NCI-H345 (cell line): ENCODE data around the gene CHMP4B.

Experiments used
- DNase-seq: peaks from one replicate; lab custom pipeline; 2025; lab: John Stamatoyannopoulos, UW

Gene CHMP4B

DNA sequence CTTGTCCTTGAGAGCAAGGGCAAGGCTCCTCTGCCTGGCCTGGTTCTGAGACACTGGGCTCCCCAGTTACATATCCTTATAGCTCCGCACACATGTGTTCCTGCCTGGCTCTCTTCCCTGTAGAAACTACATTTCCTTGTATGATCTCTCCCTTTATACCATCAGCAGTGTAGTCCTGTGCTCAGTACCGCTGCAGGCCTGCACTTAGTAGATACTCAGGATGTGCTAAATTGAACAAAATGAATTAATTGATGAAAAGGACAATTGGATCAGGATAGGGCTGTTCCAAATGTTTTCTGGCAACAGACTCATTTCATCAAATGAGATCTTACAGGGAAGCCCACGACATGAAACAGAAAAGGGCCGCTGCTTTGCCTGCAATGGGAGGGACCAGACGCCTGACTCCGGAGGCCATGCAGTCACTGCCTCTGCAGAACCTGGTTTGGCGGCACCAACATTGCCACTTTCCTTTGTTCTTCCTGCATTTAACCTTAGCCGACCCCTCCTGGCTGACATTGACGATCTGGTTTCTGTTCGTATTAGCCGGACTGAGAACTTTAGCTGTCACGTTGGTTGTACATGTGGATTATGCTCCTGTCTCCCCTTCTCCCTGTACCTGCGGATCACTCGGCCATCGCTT lies 53.3 kb downstream of the CHMP4B start:
- no peak for DNase-seq

DNA sequence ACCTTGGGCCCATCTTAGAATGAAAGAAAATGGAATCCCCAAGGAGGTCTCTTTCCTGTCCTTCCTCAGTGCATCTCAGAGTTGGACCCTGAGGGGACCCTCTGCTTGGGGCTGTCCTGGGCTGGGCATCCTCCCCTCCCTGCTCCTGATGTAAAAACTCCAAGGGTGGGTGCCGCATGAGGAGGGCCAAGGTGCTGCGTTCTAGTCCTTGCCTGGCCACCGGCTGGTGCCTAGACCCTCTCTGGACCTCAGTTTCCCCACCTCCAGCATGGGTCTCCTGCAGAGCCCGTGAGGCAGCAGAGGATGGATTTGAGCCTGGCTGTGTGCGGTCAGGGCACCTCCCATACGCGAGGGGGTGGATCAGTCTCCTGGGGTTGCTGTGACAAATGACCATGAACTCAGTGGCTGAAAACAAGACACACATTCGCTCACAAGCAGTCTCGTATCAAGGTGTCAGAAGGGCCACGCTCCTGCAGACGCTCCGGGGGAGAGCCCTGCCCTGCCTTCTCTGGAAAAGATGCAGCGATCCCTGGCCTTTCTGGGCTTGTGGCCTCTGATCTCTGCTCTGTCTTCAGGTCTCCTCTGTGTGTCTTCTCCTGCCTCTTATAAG lies 54.7 kb downstream of the CHMP4B start:
- no peak for DNase-seq

DNA sequence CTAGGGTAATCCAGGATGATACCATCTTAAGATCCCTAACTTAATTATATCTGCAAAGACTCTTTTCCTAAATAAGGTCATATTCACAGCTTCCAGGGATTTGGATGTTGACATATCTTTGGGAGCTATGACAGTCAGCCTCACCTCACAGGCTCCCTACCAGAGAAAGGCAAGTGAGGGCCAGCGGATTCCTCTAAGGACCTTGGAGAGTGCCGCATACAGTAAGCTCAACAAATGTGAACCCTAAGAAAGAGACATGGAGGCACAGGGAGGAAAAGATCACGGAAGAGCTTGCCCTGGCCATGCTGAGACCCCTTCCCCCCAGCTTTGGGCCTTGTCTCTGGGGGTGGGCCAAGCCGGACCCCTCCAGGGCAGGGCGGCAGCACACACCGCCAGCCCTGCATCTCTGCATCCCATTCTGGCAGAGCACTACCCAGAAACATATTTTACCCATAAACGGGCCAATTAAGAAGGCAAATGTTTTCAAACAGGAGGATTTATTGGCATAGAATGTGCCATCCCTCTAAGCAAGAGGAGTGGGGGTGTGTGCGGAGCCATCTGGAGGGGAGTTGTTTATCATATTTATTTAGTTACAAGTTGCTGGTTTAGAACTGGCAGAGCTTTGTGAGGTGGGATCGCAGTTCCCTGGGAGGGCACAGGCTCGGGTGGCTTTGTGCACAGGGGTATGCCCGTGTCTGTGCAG lies 55.4 kb downstream of the CHMP4B start:
- no peak for DNase-seq

DNA sequence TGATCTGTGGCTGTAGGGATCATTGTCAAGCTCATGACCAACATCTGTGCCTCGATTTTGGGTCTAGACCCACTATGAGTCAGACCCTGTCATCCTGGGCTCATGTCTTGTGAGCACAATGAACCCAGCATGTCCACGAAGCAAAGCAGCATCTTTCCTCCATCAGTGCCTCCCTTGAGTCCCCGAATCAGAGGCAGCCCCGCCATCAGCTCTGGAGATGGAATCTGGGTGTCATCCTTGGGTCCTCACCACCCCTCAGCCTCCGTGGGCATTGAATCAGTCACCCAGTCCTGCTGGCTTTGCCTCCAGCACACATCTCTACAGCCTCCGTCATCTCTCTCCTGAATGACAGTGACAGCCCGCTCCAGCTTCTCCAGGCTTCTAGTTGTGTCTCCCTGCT lies 56.9 kb downstream of the CHMP4B start:
- no peak for DNase-seq

DNA sequence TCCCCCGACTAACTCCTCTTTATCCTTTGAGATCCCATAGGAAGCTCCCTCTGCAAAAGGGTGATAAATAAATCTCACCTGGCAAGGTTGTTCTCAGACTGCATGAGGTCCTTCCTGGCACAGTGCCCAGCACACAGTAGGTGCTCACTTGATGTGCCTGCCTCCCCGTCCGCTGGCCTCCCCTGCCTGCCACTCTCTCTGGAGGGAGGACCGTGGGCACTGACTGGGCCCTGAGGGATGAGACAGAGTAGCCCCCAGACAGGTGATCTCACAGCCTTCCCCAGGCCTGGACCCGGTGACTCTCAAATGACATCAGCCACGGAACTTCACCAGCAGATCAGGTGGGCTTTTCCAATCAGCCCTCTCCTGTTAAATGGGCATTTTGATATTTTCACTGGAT lies 57.4 kb downstream of the CHMP4B start:
- no peak for DNase-seq

DNA sequence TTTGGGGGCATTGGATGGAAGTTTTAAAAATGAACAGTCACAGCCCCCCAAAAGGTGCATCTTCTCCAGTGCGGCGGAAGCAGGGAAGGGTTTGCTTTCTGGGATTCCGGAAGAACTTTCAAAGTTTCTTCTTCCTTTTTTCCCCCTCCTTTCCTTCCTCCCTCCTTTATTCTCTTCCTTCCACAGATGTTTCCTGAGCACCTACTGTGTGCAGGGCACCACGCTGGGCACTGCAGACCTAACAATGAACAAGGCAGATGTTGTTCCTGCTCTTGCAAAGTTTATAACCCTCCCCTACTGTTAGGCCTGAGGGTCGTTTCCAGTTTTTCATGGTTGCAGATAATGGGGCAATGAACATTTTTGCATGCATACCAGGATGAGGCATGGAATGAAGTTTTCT lies 58.1 kb downstream of the CHMP4B start:
- no peak for DNase-seq

DNA sequence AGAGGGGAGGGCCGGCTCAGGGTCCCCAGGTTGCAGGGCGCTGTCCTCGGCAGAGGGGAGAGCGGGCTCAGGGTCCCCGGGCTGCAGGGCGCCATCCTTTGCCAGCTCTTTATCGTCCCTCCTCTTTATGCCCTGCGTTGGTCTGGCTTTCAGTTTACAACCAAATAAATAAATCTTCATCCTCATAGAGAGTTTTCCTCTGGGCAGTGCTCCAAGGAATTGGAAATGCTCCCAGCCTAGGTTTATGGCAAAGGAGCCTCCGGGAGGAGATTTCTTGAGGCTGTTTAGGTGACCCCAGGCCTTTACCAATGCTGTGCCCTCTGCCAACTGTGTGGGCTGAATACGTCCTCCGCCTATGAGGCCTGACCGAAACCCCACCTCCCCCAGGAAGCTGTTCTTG lies 60.2 kb downstream of the CHMP4B start:
- DNase-seq, result no peak

DNA sequence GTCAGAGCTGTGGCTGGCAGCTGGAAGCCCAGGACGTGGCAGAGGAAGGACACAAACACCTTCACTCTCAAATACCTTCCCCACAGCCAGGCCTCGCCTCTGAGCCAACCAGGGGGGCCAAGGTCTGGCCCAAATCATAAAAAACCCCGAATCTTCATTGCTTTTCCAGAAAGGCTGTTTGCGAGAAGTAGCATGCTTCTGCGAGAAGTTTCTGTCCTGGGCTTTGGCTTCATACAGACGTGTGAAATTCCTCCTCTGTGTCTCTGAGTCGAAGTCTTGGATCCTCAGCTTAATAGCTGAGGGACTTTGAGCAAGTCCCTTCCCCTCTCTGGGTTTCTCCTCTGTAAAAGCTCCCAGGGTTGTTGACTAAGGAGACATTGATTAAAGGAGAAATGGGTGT lies 63.0 kb downstream of the CHMP4B start:
- no peak for DNase-seq

DNA sequence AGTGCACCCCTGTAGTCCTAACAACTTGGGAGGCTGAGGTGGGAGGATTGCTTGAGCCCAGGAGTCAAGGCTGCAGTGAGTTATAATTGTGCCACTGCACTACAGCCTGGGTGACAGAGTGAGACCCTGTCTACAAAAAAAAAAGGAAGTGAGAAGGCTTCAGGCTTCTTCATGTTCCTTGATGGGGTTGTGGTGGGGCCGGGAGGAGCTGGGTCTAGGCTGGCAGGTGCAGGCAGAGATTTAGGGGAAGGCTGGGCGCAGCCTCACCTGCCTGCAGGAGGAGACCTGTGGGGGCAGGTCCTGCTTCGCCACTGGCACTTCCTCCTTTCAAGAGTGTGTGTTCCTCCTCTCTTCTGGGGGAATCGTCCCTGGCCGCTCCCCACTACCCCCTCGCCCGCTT lies 63.9 kb downstream of the CHMP4B start:
- DNase-seq, result no peak

DNA sequence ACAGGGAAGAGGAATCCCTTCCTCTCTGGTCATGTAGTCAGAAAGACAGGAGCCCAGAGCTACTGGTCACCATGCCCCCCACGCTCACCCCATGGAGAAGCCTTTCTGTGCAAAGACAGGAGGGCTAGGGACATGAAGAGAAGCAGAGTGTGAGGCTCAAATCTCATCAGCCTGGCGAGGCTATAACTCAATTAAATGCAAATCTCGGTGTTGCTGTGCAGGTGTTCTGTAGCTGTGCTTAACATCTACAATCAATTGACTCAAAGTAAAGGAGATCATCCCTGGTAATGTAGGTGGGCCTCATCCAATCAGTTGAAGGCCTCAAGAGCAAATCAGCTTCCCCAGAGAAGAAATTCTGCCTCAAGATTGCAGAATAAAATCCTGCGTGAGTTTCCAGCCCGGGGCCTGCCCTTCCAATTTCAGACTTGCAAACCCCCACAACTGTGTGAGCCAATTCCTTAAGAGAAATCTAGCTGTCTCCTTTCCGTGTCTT lies 64.4 kb downstream of the CHMP4B start:
- DNase-seq, result no peak

DNA sequence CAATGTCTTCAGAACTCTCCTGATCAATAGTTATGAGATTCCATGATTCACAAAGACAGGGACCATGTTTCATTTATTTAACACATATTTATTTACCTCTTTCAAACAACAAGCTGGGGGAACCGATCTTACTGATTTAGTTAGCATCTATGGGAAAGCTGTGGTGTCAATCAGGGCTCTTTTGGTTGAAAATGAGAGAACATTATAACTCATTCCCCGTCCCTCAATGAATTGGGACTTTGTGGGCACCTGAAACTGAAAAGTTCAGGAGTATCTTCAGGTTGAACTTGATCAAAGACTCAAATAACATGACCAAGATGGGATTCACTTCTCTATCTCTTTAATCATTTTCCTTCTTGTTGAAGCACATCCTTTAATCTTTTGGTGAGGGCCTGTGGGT lies 67.4 kb downstream of the CHMP4B start:
- DNase-seq, result no peak

DNA sequence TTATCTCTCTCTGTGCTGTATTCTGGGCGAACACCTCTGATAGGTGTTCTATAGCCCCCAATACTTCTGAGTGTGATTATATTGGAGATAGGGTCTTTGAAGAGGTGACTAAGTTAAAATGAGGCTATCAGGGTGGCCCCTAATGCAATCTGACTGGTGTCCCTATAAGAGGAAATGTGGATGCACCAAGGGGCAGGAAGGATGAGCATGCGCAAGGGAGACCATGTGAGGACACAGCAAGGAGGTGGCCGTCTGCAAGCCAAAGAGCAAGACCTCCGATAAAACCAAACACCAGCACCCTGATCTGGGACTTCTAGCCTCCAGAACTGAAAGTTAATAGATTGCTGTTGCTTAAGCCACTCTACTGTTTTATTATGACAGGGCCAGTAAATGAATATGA lies 69.2 kb downstream of the CHMP4B start:
- DNase-seq, result no peak

DNA sequence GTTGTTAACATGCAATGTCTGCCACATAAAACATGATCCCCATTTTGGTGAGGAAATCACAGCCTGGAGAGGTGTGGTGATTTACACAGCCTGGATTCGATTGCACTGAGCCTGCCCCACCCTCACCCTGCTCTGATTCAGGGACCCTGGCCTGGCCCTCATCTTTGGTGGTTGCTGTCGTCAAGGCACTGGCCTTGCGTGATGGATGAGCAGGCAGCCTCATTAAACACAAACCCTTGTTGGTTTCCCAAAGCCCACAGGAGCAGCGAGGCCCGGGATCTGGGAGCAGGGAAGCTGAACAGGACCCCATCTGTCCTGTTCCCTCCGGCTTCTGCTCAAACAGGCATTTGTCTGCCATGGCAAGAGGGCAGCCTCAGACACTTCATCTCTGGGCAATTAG lies 70.8 kb downstream of the CHMP4B start:
- DNase-seq, result no peak

DNA sequence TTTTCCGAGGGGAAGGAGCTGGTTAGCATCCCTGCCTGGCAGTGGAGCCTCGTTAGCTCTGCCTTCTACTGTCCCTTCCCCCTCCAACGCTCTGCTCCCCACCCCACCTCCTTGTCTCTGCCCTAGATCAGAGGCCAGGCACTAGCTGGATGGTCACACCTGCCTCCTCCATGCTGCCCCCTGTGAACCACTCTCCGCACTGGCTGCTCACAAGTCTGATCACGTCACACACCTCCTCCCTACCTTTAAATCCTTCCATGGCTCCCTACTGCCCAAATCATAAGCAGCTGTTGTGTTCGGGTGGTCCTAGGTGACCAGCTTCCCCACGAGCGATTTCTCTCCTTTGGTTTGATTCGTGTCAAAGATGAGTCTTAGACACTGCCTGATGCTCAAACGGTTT lies 71.3 kb downstream of the CHMP4B start:
- DNase-seq, result no peak

DNA sequence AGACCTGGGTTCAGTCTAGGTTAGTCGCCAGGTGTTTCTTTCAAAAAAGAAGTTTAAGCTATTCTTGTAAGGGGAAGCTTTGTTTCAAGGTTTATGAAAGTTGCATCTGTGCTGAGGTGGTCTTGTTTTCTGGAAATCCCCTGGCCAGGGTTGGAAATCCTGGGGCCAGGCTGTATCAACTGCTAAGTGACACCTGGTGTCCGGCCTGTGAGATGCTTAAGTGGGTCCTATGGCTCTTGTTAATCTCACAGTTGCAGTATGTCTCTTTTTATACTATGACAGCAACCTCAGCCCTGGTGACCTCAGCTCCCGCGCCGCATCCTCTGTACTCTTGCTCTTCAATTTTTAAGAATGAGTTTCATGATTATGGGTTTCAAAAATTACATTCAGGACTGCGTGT lies 72.0 kb downstream of the CHMP4B start:
- DNase-seq, result no peak

DNA sequence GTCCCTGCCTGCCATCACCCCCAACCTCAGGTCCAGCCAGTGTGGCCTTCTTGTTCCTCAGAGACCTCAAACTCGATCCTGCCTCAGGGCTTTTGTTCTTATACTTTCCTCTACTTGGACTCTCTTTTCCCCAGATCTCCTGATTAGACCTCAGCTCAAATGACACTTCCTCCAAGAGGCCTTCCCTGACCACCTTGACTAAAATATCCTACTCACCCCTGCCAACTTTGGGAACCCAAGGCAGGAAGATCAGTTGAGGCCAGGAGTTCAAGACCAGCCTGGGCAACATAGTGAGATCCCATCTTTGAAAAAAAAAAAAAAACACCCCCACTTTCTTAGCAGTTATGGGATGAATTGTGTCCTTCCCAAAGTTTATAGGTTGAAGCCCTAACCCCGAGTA lies 73.5 kb downstream of the CHMP4B start:
- DNase-seq, result no peak

DNA sequence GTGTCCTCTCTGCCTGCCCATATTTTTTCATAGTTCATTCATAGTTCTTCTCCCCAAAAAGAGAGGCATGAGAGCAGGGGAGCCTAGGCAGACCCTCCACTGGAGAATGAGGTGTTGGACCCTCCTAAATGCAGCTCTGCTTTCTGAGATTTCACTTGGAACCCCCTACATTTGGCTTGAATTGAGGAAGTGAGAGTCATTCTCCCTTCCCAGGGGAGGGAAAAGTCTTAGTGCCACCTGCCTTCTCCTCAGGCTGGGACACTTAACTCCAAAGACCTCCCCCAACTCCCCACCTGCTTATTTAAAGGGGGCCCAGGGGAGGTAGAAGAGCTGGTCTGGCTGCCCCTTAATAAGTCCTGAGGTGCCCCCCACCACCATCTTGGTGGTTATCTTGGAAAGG lies 78.2 kb downstream of the CHMP4B start:
- no peak for DNase-seq

DNA sequence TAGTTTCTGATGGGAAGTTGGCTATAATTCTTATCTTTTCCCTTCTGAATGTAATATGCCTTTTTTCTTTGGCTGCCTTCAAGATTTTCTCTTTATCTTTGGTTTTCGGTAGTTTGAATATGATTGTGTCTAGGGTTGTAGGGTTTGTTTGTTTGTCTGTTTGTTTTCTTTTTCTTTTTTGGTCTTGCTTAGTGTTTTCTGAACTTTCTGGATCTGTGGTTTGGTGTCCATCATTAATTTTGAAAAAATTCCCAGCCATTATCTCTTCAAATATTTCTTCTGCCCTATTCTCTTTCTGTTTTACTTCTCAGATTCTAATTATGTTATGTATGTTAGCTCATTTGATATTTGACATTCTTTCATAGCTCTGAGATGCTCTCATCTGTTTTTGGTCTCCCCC lies 79.4 kb downstream of the CHMP4B start:
- DNase-seq, result no peak

DNA sequence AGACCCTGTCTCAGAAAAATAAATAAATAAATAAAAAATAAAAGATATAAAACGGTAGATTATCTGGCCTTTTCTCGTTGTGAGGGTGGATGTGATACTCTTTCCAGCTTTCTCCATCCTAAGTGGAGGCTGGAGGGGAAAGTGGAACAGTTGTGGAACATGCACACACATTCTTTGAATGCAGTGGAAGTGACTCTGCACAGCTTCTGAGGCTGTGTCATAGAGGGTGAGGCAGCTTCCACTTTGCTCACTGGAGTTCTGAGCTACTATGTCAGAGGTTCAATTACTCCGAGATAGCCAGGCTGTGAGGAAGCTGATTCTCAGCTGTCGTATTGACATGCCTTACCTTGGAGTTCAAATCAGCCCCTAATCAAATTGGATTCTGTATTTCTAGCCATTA lies 82.2 kb downstream of the CHMP4B start:
- DNase-seq, result no peak

DNA sequence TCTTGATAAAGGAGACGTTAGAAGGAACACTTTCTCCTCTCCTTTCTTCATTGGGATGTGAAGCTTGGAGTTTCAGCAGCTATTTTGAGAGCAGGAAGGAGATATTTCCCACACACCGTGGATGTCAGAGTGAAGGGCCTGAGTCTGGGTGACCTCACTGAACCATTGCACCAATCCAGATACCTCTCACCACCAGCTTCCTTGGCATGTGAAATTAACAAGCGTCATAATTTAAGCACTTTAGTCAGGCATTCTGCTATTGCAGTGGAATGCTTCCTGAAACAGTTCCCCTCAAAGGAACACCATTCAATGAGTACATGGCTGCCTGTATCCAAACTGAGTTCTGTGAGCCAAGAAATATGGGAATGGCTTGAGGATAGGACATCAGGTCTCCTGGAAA lies 83.7 kb downstream of the CHMP4B start:
- DNase-seq, result no peak

DNA sequence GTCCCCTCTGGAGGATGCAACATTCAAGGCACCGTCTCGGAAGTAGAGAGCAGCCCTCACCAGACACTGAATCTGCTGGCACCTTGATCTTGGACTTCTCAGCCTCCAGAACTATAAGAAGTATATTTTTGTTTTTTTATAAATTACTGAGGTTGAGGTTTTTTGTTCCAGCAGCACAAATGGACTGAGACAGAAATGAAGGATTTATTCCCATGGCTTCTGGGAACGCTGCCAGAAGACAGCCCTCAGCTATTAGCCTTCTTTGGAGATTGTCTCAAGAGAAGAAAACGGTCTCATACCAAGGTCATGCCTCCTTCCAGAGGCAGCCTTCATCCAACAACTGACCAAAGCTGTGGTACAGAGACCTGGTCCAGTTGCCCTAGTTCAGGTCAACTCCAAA lies 85.4 kb downstream of the CHMP4B start:
- DNase-seq, result no peak

DNA sequence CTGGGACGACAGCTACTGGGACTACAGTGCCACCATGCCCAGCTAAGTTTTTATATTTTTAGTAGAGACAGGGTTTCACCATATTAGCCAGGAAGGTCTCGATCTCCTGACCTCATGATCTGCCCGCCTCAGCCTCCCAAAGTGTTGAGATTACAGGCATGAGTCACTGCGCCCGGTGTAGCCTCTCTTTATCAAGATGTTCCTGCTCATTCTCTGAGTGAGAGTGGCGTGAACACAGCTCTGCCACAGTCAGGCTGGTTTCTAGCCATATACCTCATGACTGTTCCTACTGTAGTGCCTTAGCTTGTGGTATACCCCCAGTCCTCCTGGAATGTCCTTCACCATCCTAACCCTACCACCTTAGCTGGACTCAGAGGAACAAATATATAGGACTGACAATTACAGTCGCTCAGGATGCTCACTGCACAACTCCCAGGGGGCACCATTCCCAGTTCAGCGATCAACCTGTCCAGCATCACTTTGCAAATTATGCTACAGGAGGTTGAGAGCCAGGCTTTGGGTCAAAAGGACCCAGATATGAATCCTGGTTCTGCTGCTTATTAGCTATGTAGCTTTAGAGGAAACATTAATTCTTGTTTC lies 86.3 kb downstream of the CHMP4B start:
- no peak for DNase-seq

DNA sequence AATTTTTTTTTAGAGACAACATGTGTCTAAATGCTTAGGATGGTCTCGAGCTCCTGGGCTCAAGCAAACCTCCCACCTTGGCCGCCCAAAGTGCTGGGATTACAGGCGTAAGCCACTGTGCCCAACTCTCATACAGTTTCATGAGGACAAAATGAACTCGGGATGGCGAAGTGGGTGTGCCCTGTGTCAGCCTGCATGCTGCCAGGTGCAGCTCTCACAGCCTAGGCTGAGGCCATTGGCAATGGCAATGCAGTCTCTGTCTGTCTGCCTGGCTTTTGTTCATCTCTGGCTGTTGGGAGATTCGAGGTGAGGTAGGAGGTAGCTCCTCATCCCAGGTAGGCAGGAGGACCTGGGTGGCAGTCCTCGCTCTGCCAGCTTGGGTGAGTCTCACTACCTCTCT lies 88.0 kb downstream of the CHMP4B start:
- no peak for DNase-seq
